ENCODE measurements around the gene CDC40. TPM values are rescaled to one million over a fixed set of nuclear protein-coding genes. Genes with fewer than 3 reads are reported as not detected.

CDC40 gene
- total RNA-seq, 1 donor from 2014 or later = 17.4 TPM

GRCh38 chr6:110198561-110198960 is 18.3 kb downstream of the CDC40 start:
- no peak for TF ChIP-seq POLR2AphosphoS5 (IDR thresholded peaks at IDR 0.05; ENCODE audit: insufficient read depth in 1 of 2, low read depth in 1 of 2)
- no peak for TF ChIP-seq POLR2A (IDR thresholded peaks at IDR 0.05)
- TF ChIP-seq CTCF (IDR thresholded peaks at IDR 0.05) = no peak
- Histone ChIP-seq H3K36me3 (peaks cover 0 to 10% of the 10 kb centered on the region in 2 donors), H3K4me3 (no peak overlapping the region), H3K4me1 (peaks cover 6% of the 10 kb centered on the region), H3K27ac (no peak overlapping the region), H3K27me3 (no peaks in the 10 kb centered on the region), H3K9me3 (no peaks in the 10 kb centered on the region)
- intact Hi-C loops (cut with DNase I) = no loop called here
- DNase-seq (ENCODE audit: extremely low spot score in 2 of 2) = no peak

- no peaks in the 10 kb centered on the region for H3K36me3 ChIP-seq
- no peak overlapping the region for H3K4me3 ChIP-seq
- H3K9me3 ChIP-seq = no peaks in the 10 kb centered on the region
- H3K4me1 ChIP-seq = peaks cover 6% of the 10 kb centered on the region
- H3K27ac ChIP-seq = no peak overlapping the region
- no peak for DNase-seq (ENCODE audit: extremely low spot score in 2 of 2)
- TF ChIP-seq CTCF (IDR thresholded peaks at IDR 0.05) (no peak), POLR2A (IDR thresholded peaks at IDR 0.05) (no peak), POLR2AphosphoS5 (IDR thresholded peaks at IDR 0.05; ENCODE audit: insufficient read depth in 1 of 2, low read depth in 1 of 2) (no peak)
- intact Hi-C loops (cut with DNase I) = no loop called here
- no peaks in the 10 kb centered on the region for H3K27me3 ChIP-seq
Observed at GRCh38 chr6:110201151-110201884, 21.1 kb downstream of the CDC40 start.

- Histone ChIP-seq H3K27ac (no peak overlapping the region), H3K9me3 (no peaks in the 10 kb centered on the region), H3K4me1 (no peaks in the 10 kb centered on the region), H3K36me3 (peaks cover 0 to 13% of the 10 kb centered on the region in 2 donors), H3K27me3 (no peaks in the 10 kb centered on the region), H3K4me3 (no peak overlapping the region)
- TF ChIP-seq POLR2AphosphoS5 (IDR thresholded peaks at IDR 0.05; ENCODE audit: insufficient read depth in 1 of 2, low read depth in 1 of 2) = no peak
- TF ChIP-seq CTCF (IDR thresholded peaks at IDR 0.05) = no peak
- no peak for TF ChIP-seq POLR2A (IDR thresholded peaks at IDR 0.05)
- intact Hi-C loops (cut with DNase I) = no loop called here
- no peak for DNase-seq (ENCODE audit: extremely low spot score in 2 of 2)
Observed at GRCh38 chr6:110207652-110208051, 27.4 kb downstream of the CDC40 start.

- TF ChIP-seq POLR2AphosphoS5 (IDR thresholded peaks at IDR 0.05; ENCODE audit: insufficient read depth in 1 of 2, low read depth in 1 of 2) (no peak), CTCF (IDR thresholded peaks at IDR 0.05) (no peak), POLR2A (IDR thresholded peaks at IDR 0.05) (no peak)
- intact Hi-C loops (cut with DNase I) = no loop called here
Observed at GRCh38 chr6:110211753-110212152, 31.5 kb downstream of the CDC40 start.

GRCh38 chr6:110214338-110214737 is 34.1 kb downstream of the CDC40 start:
- Histone ChIP-seq H3K4me3 (no peak overlapping the region), H3K9me3 (no peaks in the 10 kb centered on the region), H3K4me1 (no peaks in the 10 kb centered on the region), H3K36me3 (peaks cover 0 to 64% of the 10 kb centered on the region in 2 donors), H3K27ac (no peak overlapping the region), H3K27me3 (no peaks in the 10 kb centered on the region)
- TF ChIP-seq POLR2AphosphoS5 (IDR thresholded peaks at IDR 0.05; ENCODE audit: insufficient read depth in 1 of 2, low read depth in 1 of 2) (no peak), POLR2A (IDR thresholded peaks at IDR 0.05) (no peak), CTCF (IDR thresholded peaks at IDR 0.05) (no peak)
- DNase-seq (ENCODE audit: extremely low spot score in 2 of 2) = no peak
- intact Hi-C loops (cut with DNase I) = no loop called here

More at GRCh38 chr6:110211753-110212152, 31.5 kb downstream of the CDC40 start:
- H3K4me1 ChIP-seq = no peaks in the 10 kb centered on the region
- peaks cover 0 to 44% of the 10 kb centered on the region in 2 donors for H3K36me3 ChIP-seq
- H3K27ac ChIP-seq = no peak overlapping the region
- H3K9me3 ChIP-seq = no peaks in the 10 kb centered on the region
- no peak for DNase-seq (ENCODE audit: extremely low spot score in 2 of 2)
- no peak overlapping the region for H3K4me3 ChIP-seq
- H3K27me3 ChIP-seq = no peaks in the 10 kb centered on the region

All from vagina (tissue), 2 donors.